ENCODE data around the gene TRMT2A.

The TRMT2A gene

GRCh38 chr22:20115691-20116375 is 1.2 kb downstream of the TRMT2A start, which contains the start of gene RANBP1:
Gene RANBP1 (plus strand): TSS chr22:20116104. CDS start chr22:20116185, 81 bp downstream.
- DNase-seq = no peak

DNA sequence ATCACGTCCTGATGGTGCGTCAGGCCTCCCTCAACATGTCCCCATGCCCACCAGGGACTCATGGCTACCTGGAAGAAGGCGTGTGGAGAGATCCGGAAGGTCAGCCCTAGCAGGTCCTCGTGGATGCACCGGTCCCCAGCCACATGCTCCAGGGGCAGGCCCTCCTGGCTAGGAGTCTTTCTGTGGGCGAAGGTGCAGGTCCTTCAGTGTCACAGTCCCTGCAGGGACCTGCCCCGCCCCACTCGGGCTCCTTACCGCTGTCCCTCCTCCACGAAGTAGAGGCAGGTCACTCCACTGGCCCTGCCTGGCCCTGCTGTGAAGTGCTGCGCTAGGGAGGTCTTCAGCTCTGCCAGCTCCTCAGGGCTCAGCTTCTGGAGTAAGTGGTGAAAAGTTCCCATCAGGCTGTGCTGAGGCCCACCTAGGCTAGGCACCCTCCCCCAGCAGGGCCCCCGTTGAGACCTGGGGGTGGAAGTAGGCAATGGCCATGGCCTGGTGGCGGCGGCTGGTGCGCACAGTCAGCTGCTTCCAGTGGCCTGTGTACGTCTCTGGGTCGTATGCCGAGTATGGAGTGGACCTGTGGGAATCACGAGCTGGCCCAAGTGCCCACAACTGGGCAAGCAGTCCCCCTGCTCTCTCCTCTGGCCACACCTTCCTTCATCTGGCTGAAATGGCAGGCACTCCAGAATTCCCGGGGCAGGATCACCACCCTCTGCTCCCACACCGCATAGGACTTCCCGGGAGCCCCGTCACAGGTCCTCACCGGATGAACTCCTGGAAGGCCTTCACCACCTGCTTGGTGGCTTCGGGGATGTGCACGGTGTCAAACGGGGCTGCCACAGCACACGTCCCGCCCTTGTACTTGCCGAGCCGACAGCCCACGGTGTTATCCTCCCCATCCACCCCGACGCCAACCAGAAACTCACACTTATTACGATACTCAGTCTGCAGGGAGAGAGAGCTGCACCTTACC is 2.2 kb downstream of the TRMT2A start:
- DNase-seq = no peak

DNA sequence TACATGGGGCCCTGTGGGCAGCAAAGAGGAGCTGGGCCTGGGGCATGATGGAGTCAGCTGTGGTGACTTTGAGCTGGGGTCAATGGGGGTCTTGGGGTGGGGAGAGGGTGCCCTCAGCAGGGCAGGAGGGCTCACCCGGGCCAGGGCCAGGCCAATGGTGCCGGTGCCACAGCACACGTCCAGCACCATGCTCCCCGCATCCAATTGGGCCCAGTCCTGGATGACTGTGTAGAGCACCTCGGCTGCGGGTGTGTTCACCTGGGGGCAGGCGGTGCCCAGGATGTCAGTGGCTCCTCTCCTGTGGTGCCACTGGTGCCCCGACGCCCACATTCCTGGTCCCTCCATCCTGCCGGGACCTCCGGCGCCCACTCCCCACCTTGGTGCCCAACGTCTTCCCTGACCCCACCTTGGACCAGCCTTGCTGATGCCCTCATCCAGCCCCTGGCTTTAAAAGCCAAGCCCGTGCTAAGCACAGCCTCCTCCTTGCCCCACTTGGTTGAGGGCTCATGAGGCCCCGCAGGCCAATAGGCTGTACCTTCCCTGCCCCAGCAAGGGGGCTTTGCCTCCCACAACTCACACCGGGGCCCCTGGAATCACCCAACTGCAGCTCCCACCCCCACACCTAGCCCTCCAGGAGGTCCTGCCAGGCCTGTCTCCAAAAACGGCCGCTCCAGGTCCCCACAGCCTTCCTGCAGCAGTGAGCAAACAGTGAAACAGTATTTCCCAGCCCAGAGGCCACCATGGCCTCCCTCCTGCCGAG is 3.3 kb downstream of the TRMT2A start:
- DNase-seq = no peak

DNA sequence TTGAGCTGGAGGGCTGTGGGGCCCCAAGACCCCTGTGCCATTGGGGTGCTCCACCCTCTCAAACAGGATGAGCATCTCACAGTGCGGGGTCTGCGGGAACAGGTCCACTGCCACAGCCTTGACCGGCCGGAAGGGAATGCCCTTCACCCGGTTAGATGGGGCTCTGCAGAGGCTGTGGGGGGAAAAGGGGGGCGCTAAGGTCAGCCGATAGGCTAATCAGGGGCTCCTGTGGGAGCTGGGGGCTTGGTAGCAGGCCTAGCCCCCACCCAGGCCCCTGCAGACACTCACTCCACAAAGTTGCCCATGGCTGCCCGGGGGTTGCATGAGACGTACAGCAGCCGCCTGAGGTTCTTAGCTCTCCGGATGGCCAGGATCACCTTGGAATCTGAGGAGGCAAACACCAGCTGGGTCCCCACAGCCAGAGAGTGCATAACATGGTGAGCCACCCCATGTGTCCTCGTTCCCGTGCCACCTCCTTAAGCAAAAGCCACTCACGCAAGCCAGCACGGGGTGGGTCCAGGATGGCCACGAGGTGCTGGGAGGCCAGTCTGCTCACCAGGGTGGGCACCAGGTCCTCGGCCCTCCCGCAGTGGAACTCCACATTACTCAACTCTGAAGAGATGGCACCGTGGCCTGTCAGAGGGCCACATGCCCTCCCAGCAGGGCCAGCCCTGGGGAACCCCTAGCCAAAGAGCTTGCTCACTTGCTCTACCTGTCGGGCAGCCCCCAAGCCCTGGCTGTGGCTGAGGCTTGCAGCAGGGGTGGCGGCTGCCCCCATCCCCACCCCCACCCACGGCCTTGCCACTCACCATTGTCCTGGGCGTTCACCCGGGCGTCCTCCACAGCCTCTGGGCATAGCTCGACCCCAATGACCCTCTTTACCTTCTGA is 4.2 kb downstream of the TRMT2A start:
- DNase-seq = no peak

DNA sequence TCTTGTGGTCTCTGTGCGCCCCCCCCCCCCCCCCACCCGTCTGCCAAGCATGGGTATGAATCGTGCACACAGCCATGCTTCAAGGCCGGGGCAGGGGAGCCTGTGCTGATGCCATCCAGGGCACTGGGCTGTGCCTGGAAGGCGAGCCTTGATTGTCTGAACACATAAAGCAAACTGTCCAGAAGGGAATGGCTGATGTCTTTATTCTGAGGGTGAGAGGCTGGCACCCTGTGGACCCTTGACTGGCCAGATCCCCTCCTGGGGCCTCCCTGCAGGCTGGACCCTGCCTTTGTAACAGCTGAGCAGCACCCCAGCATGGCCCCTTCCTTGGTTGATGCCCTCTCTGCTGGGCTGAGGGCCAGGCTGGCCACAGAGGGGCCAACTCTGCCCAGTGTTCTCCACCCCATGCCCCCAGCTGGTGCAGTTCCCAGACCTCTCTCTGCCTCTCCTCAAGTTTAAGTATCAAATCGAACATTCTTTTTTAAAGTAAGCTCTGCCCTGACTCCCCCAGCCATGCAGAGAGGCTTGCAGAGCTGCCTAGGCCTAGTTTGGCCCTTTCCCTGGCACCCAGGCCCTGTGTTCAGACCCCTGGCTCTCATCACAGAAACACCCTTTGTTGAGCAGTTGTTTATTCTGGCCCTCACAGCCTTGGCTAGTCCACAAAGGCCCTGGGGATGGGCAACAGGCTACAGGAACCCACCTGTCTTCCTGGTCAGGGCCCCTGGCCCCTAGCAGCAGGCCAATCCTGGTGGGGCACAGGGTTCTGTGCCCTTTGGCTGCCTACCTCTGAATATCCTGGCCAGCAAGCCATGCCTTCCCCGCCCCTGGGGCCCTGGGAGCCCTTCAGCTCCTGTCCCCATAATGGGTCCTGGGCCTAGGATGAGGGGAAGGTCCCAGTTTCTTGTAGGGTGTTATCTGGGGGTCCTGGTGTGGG is 5.1 kb downstream of the TRMT2A start:
- peak; percentile 39 for DNase-seq

DNA sequence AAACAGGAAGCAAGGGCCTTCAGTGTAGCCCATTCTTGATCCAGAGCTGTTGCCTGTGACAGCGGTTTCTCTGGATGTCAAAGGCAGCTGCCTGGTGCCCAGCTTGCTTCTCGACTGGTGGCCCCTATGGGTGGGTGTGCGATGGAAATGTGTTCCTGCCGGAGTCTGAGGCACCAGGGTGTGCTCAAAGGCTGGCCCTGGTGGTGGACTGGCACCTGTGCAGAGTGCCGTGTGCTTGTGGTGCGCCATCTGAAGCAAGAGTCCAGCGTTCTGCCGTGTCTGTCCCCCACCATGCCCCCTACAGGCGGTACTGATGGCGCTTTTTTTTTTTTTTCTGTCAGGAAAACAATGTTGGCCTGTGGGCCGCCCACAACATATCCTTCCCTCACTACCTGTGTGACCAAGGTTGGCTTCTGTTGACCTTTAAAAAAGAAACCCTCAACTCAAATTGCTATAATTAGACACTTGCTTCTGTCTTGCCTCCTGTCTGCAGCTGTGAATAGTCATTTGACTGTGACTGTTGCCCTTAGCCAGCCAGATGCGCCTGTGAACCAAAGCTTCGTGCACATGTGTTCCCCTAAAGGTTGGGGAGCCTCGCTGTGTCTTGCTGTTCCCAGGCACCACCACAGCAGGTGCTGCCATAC is 5.9 kb downstream of the TRMT2A start:
- DNase-seq = peak; percentile 72

- no peak for DNase-seq
Measured at GRCh38 chr22:20110359-20110985, 6.6 kb downstream of the TRMT2A start.

- DNase-seq = no peak
Measured at GRCh38 chr22:20109411-20110358, 7.3 kb downstream of the TRMT2A start.

DNA sequence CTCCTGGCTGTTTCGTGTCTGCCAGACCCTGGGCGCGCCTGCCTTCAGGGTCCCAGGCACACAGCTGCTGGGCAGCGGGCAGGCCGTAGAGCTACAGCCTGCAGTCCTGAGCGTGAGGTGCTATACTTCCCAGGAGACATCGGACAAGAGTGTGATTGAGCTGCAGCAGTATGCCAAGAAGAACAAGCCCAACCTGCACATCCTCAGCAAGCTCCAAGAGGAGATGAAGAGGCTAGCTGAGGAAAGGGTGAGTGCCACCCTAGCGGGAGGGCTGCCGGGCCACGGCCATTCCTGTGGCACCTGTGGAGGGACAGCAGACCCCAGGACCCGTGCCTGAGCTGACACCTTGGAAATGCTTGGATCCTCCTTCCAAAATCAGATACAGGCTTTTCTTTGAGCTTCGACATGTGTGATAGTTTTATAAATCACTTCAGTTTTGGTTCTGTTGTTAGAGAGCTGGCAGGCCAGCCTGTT is 8.2 kb downstream of the TRMT2A start:
- no peak for DNase-seq

DNA sequence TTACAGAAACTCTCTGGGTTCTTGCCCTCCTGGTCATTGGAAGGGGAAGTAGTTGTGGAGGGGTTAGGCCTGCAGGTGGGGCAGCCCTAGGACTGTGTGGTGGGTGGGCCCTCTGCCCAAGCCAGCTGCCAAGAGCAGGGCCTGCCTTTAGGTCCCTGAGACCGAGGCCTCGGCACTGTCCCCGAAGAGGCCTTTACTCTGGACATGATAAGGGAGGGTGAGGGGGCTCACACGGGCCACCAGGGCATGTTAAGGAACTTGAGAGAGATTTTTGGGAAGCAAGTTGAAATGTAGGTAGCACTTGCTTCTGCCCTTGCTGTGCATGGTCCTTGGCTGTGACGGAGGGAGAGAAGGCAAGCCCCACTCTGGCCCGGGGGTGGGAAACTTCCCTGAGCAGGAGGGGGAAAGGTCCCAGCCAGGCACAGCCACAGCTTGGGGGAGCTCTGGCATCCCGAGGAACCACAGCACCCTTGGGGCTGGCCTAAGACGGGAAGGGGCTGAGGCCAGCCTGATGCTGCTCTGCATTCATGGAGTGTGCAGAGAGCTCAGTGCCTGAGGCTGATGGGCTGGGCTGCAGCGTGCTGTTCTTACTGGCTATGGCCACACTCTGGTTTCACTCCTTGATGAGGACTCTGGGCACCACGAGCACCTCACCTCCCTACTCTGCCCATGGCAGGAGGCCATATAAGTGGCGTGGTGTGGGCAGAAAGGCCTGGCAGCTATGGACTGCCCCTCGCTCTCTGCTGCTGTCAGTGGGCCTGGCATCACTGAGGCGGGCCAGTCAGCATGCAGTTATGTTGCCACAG is 8.9 kb downstream of the TRMT2A start:
- DNase-seq = no peak

DNA sequence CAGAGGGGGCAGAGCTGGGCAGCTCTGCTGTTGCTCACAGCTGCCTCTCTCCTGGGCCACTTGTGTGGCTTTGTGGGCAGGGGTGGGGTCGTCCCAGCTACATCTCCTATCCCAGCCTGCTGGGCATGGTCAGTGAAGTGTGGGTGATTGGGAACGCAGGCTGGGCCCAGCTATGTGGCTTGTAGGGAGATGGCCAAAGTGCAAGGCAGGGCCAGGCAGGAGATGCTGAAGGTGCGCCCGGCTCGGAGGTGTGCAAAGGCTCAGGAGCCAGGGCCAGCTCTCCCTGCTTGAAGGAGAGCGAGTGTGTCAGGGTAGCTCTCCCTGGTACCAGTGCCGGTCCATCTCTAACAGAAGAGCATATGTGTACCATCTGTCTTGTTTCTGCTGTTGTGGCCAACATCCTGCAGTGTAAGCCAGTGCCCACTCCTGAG is 9.5 kb downstream of the TRMT2A start:
- DNase-seq = no peak

DNA sequence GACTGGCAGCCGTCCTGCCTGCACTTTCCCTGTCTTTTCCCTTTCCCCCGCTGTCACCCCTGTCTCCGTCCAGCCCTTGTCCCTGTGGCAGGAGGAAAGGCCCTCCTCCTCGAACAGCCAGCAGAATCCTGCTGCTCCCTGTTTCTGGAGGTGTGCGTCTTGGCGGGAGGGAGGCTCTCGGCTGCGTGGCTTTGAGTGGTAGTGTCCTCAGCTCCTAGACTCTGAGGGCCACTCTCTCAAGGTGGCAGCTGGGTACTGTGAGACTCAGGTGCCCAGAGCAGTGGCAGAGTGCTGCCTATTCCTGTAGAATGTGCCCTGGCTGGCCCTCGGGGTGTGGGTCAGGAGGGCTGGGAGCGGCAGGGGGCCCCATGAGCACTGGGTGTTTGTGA is 10.2 kb downstream of the TRMT2A start:
- DNase-seq = no peak

- DNase-seq = no peak
Measured at GRCh38 chr22:20106205-20106848, 10.7 kb downstream of the TRMT2A start.

DNA sequence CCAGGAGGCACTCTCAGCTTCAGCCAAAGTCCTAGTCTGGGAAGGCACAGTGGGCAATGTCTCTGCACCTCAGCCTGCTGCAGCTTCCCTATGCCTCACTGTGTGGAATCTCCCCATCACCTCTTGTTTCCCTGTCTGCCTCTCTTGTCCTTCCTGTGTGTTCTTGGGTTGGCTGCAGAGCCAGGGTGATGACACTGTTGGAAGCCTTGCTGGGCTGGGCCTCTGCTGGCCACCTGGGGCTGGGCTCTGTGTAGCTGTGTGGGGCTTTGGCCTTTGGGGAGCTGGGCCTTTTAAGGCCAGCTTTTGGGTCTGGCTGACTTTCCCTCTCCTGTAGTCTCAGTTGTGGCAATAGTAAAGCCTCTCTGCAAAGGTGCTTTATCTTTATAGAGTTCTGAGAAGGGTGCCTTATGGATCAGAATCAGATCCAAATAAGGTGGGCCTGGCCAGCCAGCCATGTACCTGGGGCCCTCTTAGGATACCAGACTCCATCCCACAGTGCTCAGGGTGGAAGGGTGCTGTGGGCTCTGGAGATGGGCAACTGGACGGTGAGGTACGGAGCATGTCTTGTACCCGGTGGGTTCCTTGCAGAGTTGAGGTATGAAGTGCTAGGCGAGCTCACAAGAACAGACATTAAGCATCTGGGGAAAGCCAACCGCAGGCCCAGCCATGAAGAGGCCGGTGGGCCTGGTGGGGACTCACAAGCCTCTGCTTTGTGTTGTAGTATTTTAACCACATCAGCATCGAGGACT is 11.4 kb downstream of the TRMT2A start:
- no peak for DNase-seq

DNA sequence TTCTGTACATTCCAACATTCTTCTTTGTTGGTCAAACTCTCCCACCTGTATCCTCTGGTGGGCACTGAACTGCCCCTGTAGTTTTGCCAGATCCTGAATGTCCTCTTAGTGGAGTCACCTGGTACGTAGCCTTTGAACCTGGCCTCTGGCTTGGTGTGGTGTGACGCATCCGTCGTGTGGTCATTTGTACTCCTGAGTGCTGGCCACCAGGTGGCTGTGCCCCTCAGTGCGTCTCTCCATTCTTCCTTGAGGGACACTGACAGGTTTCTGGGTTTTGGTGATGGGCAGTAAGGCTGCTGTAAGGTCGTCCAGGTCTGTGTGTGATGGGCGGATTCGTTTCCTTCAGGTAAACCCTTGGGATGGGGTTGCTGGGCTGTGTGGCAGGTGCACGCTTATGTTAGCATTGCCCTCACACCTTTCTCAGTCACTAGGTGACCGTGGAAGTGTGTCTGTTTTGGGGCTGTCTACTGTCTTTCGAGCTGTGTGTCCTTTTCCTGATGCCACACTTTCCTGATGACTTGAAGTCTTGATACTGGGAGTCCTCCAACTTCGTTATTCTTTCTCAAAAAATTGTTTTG is 14.7 kb downstream of the TRMT2A start:
- DNase-seq = no peak

DNA sequence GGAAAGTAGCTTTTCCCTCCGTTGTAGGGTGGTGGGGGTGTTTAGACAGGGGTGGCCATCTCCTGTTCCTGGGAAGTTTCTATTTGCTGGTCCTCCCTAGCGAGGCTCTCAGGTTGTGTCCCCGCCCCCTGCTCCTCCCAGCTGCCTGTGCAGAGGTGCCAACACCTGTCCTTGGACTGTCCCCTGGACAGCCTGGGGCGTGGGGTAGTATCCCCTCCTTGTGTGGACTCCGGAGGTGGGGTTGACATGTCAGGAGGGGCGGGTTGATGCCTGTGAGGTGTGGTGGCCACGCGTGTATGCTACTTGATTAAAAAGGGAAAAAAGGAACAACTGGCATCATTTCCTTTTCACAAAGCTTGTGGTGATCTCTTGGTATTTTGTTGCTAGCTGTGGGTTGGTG is 15.4 kb downstream of the TRMT2A start:
- no peak for DNase-seq
